GM18499 (cell line): ENCODE data around the gene IHH.

Experiments used
- ATAC-seq: cut with Tn5 transposase; IDR thresholded peaks from one replicate; pipeline ENCODE4 v1.9.1; 2021; ENCODE audit warnings: moderate number of reproducible peaks; ENCODE audit not compliant: insufficient read depth, unreplicated experiment

IHH gene

GRCh38 chr2:219078126-219078525 is 17.4 kb upstream of the IHH start:
- no peak for ATAC-seq

GRCh38 chr2:219076253-219076652 is 15.5 kb upstream of the IHH start:
- ATAC-seq: no peak

DNA sequence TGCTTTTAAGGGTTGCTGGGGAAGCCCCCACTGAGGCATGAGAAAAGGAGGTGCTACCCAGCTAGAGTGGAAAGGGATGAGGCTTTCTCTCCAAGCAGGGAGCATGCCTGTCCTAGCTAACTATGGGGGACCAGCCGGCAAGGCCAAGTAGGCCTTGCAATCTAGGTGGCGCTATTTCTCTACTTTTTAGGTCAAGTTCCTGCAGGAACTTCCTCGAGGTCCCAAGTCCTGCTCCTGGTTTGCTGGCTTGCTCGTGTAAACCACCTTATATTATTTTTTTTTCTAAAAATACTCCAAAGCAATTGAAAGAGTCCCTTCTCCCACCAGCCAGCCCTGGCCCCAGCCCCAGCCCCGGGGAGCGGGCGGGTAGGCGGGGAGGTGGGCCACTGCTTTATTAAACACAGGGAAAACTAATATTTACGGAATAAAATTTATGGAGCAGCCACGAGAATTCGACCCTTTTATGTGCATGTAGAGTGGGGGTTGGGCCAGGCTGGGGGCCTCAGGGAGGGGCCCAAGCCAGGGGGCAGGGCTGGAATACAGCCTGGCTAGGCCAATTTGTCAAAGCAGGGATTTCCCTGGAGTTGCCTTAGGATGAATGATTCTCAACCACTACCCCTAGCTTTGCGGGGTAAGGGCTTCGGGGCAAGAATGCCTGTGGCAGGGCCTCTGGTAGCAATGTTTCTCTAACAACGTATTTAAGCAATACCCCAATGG is 12.8 kb upstream of the IHH start:
- ATAC-seq: no peak

GRCh38 chr2:219072741-219073250 is 12.1 kb upstream of the IHH start:
- ATAC-seq: no peak

DNA sequence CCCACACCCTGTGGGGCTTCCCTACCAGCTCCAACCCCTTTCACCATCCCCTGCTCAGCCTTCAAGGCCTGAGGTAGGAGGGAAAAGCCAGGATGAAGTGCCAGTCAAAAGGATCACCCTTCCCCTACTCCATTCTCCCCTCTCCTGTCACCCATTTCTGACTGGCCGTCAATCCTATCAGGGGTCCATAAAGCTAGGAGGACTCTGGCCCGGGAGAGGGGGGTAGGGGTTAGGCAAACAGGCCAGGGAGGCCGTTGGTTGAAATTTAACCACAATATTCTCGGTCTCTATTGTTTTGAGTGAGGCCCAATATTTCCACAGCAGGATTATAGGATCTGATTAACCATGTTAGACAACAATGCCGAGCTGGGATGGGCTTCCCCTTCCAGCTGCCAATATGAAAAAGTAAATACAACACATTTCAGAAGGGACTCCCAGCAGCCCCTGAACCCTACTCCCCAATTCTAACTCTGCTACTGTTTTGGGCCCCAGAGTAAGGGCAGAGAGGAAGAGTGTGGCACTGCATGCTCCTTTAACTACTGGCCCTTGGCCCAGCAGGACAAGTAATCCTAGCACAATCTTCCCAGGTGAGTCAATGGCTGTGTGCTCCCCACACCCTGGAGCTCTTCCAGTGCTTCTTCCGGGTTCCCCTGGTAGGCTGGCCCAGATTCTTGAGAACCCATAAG is 10.6 kb upstream of the IHH start:
- ATAC-seq: no peak

DNA sequence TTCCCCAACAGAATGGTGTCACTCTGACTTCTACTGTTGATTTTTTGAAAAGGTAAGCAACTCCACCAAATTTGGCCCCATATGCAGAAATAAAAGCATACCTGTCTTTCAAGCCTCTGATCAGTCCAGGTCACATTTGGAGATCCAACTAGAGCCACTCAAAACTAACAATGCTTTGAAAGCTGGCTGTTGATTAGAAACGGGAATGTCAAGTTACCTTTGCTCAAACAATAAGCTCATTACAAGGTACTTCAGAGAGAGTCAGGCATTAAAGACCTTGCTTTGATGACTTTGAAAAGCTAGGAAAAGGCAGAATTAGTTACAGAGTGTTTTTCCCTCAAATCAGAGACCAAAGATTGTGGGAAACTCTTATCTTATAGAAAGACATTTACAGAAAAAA is 4.8 kb upstream of the IHH start:
- no peak for ATAC-seq

DNA sequence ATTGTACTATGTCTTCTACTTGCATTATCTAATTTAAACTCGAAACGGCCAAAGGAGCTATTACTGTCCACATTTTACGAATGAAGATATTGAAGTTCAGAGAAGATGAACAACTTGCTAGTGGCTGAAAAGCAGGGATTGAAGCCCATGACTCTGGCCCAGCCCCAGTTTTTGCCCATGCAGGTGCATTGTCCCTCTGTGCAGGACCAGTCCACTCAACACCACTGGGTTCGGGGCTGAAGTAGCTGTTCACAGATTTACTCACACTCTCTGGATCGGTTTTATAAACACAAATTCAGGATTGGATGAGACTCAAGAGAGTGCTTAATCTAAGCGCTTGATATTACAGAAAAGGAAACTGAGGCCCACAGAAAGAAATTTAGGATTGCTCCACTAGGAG is 1.4 kb upstream of the IHH start:
- ATAC-seq: no peak

DNA sequence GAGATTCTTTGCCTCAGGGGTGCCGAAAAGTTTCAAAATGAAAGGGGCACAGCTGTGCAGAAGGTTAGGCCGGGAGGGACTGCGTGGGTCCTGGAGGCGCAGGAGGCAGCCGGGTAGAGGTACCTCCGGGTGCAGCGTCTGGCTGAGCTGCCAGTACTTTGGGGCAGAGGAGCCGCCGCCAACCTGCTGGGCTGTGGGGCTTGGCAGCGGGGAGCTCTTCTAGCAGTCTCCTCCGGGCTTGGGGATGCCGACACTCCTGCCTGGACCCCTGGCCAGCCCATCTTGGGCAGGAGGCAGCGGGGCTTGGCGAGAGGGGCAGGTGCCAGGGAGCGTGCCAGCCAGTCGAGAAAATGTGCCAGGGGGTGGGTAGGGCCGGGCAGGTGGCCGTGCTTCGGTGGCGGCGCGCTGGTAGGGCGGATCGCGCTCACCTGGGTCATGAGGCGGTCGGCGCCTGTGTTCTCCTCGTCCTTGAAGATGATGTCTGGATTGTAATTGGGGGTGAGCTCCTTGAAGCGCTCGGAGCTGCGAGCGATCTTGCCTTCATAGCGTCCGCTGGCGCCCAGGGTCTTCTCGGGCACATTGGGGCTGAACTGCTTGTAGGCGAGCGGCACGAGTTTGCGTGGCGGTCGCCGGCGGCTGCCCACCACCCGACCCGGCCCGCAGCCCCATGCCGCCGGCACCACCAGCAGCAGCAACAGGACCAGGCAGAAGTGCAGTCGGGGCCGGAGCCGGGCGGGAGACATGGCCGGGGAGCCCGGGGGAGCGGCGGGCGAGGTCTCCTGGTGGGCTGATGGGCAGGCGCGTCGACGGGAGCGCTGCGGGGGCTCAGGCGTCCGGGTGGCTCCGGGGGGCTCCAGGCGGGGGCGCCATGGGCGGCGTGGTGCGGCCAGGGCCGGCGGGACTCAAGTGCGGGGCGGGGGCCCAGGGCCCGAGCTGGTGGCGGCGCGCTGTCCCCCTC is 717 bp downstream of the IHH start:
- no peak for ATAC-seq

GRCh38 chr2:219059375-219059724 is 1.4 kb downstream of the IHH start:
- no peak for ATAC-seq

DNA sequence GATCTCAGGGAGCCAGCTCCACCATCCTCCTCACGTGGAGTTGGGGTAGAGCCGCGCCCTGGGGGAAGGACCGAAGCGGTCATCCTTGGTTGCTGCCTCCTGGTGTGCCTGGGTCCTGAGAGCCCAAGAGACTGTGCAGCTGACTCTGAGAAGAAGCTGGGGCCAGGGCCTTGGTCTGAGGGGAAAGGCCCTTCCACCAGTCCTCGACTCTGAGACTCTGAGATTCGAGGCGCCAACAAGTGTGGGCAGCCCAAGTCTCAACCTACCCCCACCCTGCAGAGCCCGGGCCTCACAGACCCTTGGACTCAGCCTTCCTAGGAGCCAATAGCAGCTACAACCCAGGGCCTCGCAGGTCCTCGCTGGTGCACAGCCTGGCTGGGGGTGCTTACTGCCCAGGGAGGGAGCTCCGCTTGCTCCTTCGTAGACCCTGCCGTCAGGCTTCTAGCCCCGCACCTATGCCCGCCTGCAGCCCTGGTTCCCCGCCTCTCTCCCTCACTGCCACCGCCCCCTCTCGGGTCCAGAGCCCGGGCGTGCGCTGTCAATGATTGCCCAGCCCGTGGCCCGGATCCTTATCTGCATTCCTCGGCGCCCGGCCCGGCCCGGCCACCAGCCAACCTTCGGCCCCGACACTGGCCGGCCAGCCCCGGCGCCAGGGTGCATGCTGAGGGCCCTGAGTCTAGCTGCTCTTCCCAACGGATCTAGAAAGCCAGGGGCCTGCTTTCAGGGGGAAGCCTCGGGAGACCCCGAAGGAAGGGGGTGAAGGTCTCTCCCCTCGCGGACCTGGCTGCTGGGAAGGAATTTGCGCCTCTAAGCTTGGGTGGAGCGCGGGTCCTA is 2.0 kb downstream of the IHH start:
- no peak for ATAC-seq

- ATAC-seq: peak; percentile 73
Measured at GRCh38 chr2:219057709-219058540, 2.8 kb downstream of the IHH start.

DNA sequence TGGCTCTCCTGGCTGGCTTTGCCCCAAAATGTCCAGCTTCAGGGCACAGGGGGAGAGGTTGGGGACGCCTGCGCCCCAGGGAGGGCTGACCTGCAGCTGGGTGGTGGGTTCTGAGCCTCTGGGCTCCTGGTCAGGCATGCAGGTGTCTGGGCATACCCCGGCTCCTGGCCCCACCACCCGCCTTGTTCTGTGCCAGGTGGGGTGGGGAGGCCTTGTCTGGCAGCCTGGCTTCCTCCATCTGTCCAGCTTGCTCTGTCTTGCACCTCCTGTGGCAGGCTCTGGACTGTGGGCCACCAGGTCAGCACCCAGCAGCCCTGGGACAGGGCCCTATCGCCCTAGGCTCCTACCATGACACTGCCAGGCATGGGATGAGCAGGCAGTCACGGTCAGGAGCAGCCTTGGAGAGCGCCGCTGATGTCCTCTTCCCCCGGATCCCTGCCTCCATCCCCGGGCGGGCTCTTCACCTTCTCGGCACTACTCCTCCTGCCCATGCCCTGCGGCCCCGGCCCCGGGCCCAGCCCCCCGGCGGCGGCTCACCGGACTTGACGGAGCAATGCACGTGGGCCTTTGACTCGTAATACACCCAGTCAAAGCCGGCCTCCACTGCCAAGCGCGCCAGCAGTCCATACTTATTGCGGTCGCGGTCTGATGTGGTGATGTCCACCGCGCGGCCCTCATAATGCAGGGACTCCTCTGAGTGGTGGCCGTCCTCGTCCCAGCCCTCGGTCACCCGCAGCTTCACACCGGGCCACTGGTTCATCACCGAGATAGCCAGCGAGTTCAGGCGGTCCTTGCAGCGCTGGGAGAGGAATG is 3.6 kb downstream of the IHH start:
- ATAC-seq: no peak

GRCh38 chr2:219056176-219056895 is 4.4 kb downstream of the IHH start:
- ATAC-seq: no peak

DNA sequence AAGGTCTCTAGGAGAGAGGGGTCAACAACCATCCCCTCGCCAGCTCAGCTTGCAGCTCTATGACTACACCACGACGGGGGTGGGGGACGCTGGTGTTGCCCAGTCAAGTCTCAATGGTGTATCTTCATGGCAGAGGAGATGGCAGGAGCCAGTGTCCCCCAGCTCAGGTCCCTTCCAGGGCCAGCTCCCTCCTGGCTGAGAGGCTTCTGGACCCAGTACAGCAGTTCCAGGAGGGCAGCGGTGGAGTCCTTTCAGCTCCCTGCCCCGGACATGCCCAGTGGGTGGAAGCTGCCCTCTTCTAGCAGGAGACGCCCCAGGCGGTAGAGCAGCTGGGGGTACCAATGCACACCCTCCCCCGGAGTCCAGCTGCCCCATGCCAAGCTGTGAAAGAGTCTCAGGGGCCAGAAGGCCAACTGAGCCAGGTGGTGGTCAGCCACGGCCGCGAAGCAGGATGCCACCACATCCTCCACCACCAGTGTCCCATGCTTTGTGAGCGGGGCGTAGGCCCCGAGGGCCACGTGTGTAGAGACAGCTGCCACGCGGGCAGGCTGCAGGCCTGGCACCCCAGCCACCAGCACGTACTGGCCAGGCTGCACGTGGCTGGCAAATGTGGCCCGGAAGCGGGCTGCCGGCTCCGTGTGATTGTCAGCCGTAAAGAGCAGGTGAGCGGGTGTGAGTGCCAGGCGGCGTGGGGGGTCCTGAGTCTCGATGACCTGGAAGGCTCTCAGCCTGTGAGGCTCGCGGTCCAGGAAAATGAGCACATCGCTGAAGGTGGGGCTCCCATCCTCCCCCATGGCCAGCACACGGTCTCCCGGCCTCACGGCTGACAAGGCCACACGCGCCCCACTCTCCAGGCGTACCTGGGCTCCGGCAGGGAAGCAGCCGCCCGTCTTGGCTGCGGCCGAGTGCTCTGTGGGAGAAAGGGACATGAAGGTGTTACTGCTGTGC is 5.5 kb downstream of the IHH start:
- no peak for ATAC-seq

DNA sequence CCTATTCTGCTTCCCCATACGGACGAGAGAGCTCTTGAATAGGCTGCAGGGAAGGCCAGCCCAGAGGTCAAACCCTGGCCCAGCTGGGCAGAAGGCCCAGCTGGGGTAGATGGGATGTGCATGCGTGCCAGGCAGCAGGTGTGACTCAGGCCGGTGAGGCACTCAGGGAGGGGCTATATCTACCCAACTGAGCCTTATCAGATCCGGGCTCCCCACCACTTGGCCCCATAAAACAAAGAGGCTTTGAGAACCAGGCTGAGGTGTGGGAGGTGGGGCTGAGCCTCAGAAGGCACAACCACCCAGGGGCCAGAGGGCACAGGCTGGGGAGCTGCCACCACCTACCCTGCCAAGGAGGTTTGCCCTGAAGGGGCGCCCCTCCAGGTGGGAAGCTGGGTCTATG is 11.4 kb downstream of the IHH start:
- no peak for ATAC-seq

GRCh38 chr2:219045937-219046550 is 14.7 kb downstream of the IHH start:
- ATAC-seq: no peak
